HCT116 (cell line): ENCODE measurements around the gene SBK2. TPM values are rescaled to one million over a fixed set of nuclear protein-coding genes. Genes with fewer than 3 reads are reported as not detected.

Experiments used
- ATAC-seq: fragments of 200-7000 bp; cut with Tn5 transposase; 2 replicates; pipeline ENCODE4 v1.9.1; 2020; ENCODE audit warnings: mild to moderate bottlenecking, moderate library complexity
- BruUV-seq: library from RNA; stranded (reverse); fragments of 400-500 nt; replicated peaks from 2 replicates; lab custom pipeline; 2021; lab: Mats Ljungman, UMichigan
- CTCF ChIA-PET: fragments of 300-600 bp; sonication (Branson Sonifier 250); formaldehyde crosslinking; loops from one replicate; lab custom pipeline; 2021; ENCODE audit warnings: antibody characterized with exemption; lab: Charles Lee
- POLR2A ChIA-PET: fragments of 300-600, 350-600 bp; sonication (Branson Sonifier 250); formaldehyde crosslinking; loops from one replicate; lab custom pipeline; 2021; ENCODE audit warnings: antibody characterized with exemption; lab: Charles Lee
- RAD21 ChIA-PET, 2 experiments: fragments of 300-600 bp; sonication (Branson Sonifier 250); formaldehyde crosslinking; loops; one replicate each; lab custom pipeline; 2023; ENCODE audit warnings: low total read pairs in 2 of 2; ENCODE audit not compliant: uncharacterized antibody in 2 of 2, unreplicated experiment in 2 of 2, low non-redundant PET in 1 of 2; lab: Charles Lee
- DNase-seq: peaks from one replicate; pipeline ENCODE4 v3.0.0-alpha.2; 2010; ENCODE audit warnings: low read depth, low spot score
- H2AFZ ChIP-seq: fragments of 200-600 bp; shearing (Covaris generic), sonication (generic); 2 replicates; pipeline ENCODE4 v1.6.1; 2017; ENCODE audit warnings: low read depth, mixed run types, mixed read lengths, antibody characterized with exemption, low read length; ENCODE audit not compliant: poor library complexity, severe bottlenecking
- H3K27ac ChIP-seq: 2 replicates; pipeline ENCODE4 v1.5.1; 2012; ENCODE audit warnings: low read depth, low read length
- H3K27me3 ChIP-seq: fragments of 200-600 bp; sonication (generic); 2 replicates; pipeline ENCODE4 v1.6.1; 2016; ENCODE audit warnings: mixed run types, low read length, mixed read lengths; ENCODE audit not compliant: insufficient read depth
- H3K36me3 ChIP-seq, 2 experiments: fragments of 200-500 bp in 1 of 2; fragments of 200-600 bp in 1 of 2; sonication (Bioruptor generic) in 1 of 2; sonication (generic) in 1 of 2; 2 replicates each; pipeline versions ENCODE4 v1.5.1 to v1.6.1; 2014 to 2016; ENCODE audit warnings: low read length in 2 of 2, inconsistent platforms in 1 of 2, mixed read lengths in 1 of 2, mixed run types in 1 of 2; ENCODE audit not compliant: insufficient read depth in 2 of 2, control insufficient read depth in 1 of 2
- H3K4me1 ChIP-seq, 2 experiments: fragments of 200-600 bp in 1 of 2; sonication (generic) in 1 of 2; 2 replicates each; pipeline versions ENCODE4 v1.5.1 to v1.6.1; 2012 to 2017; ENCODE audit warnings: low read length in 2 of 2, inconsistent platforms in 1 of 2, mild to moderate bottlenecking in 1 of 2, mixed read lengths in 1 of 2, mixed run types in 1 of 2, moderate library complexity in 1 of 2; ENCODE audit not compliant: insufficient read depth in 2 of 2, control insufficient read depth in 1 of 2
- H3K4me2 ChIP-seq: fragments of 200-600 bp; sonication (generic); 2 replicates; pipeline ENCODE4 v1.6.1; 2017; ENCODE audit warnings: mixed run types, low read length, mixed read lengths
- H3K4me3 ChIP-seq, 2 experiments: fragments of 200-600 bp in 1 of 2; sonication (generic) in 1 of 2; replicated peaks in 1 of 2; 2 replicates each; pipeline ENCODE4 v1.5.1; 2011 to 2016; ENCODE audit warnings: low read length in 2 of 2, control low read depth in 1 of 2, low read depth in 1 of 2, mild to moderate bottlenecking in 1 of 2, mixed read lengths in 1 of 2, mixed run types in 1 of 2
- H3K79me2 ChIP-seq: fragments of 200-600 bp; sonication (generic); 2 replicates; pipeline ENCODE4 v1.6.1; 2017; ENCODE audit warnings: mild to moderate bottlenecking, mixed run types, low read length, moderate library complexity, mixed read lengths; ENCODE audit not compliant: insufficient read depth
- H3K9ac ChIP-seq: fragments of 200-600 bp; sonication (generic); 2 replicates; pipeline ENCODE4 v1.6.1; 2016; ENCODE audit warnings: low read length, mixed read lengths
- H3K9me2 ChIP-seq: fragments of 200-600 bp; sonication (generic), shearing (Covaris generic); 2 replicates; pipeline ENCODE4 v1.6.1; 2017; ENCODE audit warnings: mixed run types, mild to moderate bottlenecking, moderate library complexity; ENCODE audit not compliant: insufficient read depth
- H3K9me3 ChIP-seq, 2 experiments: fragments of 200-500 bp in 1 of 2; fragments of 200-600 bp in 1 of 2; sonication (Bioruptor generic) in 1 of 2; sonication (generic) in 1 of 2; 2 replicates each; pipeline ENCODE4 v1.6.1; 2014 to 2017; ENCODE audit warnings: low read length in 2 of 2, mixed read lengths in 2 of 2, inconsistent platforms in 1 of 2, low read depth in 1 of 2, mild to moderate bottlenecking in 1 of 2, mixed run types in 1 of 2, moderate library complexity in 1 of 2; ENCODE audit not compliant: control insufficient read depth in 1 of 2, insufficient read depth in 1 of 2
- H4K20me1 ChIP-seq: fragments of 200-600 bp; sonication (generic), shearing (Covaris generic); 2 replicates; pipeline ENCODE4 v1.6.1; 2017; ENCODE audit warnings: mixed run types, mild to moderate bottlenecking, moderate library complexity; ENCODE audit not compliant: insufficient read depth
- ATF3 ChIP-seq: IDR thresholded peaks from 2 replicates; pipeline ENCODE4 v1.6.1; 2012
- CEBPB ChIP-seq: IDR thresholded peaks from 2 replicates; pipeline ENCODE4 v1.6.1; 2012; ENCODE audit warnings: low read depth
- CTCF ChIP-seq, 3 experiments: fragments of 200-600 bp in 1 of 3; sonication (generic) in 1 of 3; IDR thresholded peaks in 2 of 3; conservative IDR thresholded peaks in 1 of 3; 2 replicates each; pipeline ENCODE4 v1.5.1; 2012 to 2017; ENCODE audit warnings: low read depth in 2 of 3, low read length in 2 of 3, antibody characterized with exemption in 1 of 3, borderline replicate concordance in 1 of 3, control low read depth in 1 of 3, mild to moderate bottlenecking in 1 of 3, mixed read lengths in 1 of 3, mixed run types in 1 of 3, moderate library complexity in 1 of 3; ENCODE audit not compliant: insufficient read depth in 1 of 3
- EGR1 ChIP-seq: IDR thresholded peaks from 2 replicates; pipeline ENCODE4 v1.6.1; 2012; ENCODE audit warnings: low read depth
- JUND ChIP-seq: IDR thresholded peaks from 2 replicates; pipeline ENCODE4 v1.6.1; 2012
- MAX ChIP-seq: IDR thresholded peaks from 2 replicates; pipeline ENCODE4 v1.6.1; 2012
- POLR2AphosphoS5 ChIP-seq: IDR thresholded peaks from 2 replicates; pipeline ENCODE4 v1.6.1; 2011; ENCODE audit warnings: mild to moderate bottlenecking, low read depth, low read length, moderate library complexity
- RAD21 ChIP-seq: IDR thresholded peaks from 2 replicates; pipeline ENCODE4 v1.6.1; 2012; ENCODE audit warnings: low read depth, mild to moderate bottlenecking
- SIN3A ChIP-seq: IDR thresholded peaks from 2 replicates; pipeline ENCODE4 v1.6.1; 2012; ENCODE audit warnings: low read depth
- SP1 ChIP-seq: IDR thresholded peaks from 2 replicates; pipeline ENCODE4 v1.6.1; 2012; ENCODE audit warnings: low read depth
- TCF7L2 ChIP-seq: IDR thresholded peaks from 2 replicates; pipeline ENCODE4 v1.7.0; 2011; ENCODE audit warnings: borderline replicate concordance, inconsistent platforms; ENCODE audit not compliant: insufficient read depth, insufficient read length; ENCODE audit errors: extremely low read depth
- ZBTB33 ChIP-seq: IDR thresholded peaks from 2 replicates; pipeline ENCODE4 v1.6.1; 2011; ENCODE audit warnings: mild to moderate bottlenecking, low read length, moderate library complexity; ENCODE audit not compliant: insufficient replicate concordance; ENCODE audit errors: extremely low read depth
- ZFX ChIP-seq: fragments of 450-650 bp; IDR thresholded peaks from 2 replicates; pipeline ENCODE4 v1.6.1; 2017
- intact Hi-C: fragments of 100-400 bp; cut with micrococcal nuclease; formaldehyde crosslinking; loops from 2 replicates; pipeline ENCODE4 v1.10.0; 2022
- total RNA-seq: library from RNA; stranded (reverse); gene quantifications from one replicate; pipeline ENCODE4 v1.2.1, GENCODE V29; 2021; ENCODE audit not compliant: unreplicated experiment

SBK2 gene
- total RNA-seq, 1 experiment from 2014 or later, result 0.30 TPM

GRCh38 chr19:55482156-55482961, 54.6 kb downstream of the SBK2 start:
- peaks cover 26% of the 10 kb centered on the region for H3K79me2 ChIP-seq
- ATAC-seq (no peak), DNase-seq (no peak)
- POLR2A ChIA-PET, result no interaction called here
- CTCF ChIA-PET, result no interaction called here
- intact Hi-C loops, result no loop called here
- no TSS peak for BruUV-seq
- TF ChIP-seq EGR1 (no peak), ZBTB33 (no peak)
- H3K27ac ChIP-seq, result no peak overlapping the region
- H3K27me3 ChIP-seq, result no peaks in the 10 kb centered on the region
- H3K36me3 ChIP-seq, result no peaks in the 10 kb centered on the region
- no peaks in the 10 kb centered on the region for H4K20me1 ChIP-seq
- no peaks in the 10 kb centered on the region for H3K9me2 ChIP-seq
- RAD21 ChIA-PET, result no interaction called here
- H3K9ac ChIP-seq, result no peak overlapping the region
- H3K4me3 ChIP-seq, result no peak overlapping the region
- H2AFZ ChIP-seq, result no peak overlapping the region
- H3K9me3 ChIP-seq, result no peaks in the 10 kb centered on the region
- peaks cover 19 to 37% of the 10 kb centered on the region in 2 experiments for H3K4me1 ChIP-seq
- no peak overlapping the region for H3K4me2 ChIP-seq

GRCh38 chr19:55481794-55482155, 55.2 kb downstream of the SBK2 start:
- POLR2A ChIA-PET, result no interaction called here
- peaks cover 26% of the 10 kb centered on the region for H3K79me2 ChIP-seq
- BruUV-seq, result no TSS peak
- no peak for TF ChIP-seq ZFX
- TF ChIP-seq SP1, result no peak
- no peak for TF ChIP-seq RAD21
- no peak for TF ChIP-seq ZBTB33
- TF ChIP-seq SIN3A, result no peak
- no peak for TF ChIP-seq POLR2AphosphoS5
- TF ChIP-seq ATF3, result no peak
- TF ChIP-seq CEBPB, result no peak
- no peak for TF ChIP-seq JUND
- no peak for TF ChIP-seq CTCF (IDR thresholded peaks at IDR 0.05 in 2 of 3, conservative IDR thresholded peaks at IDR 0.05 in 1 of 3; ENCODE audit: borderline replicate concordance in 1 of 3, insufficient read depth in 1 of 3, low read depth in 2 of 3, low read length in 2 of 3)
- TF ChIP-seq TCF7L2, result no peak
- no peak for TF ChIP-seq MAX

More at GRCh38 chr19:55481794-55482155, 55.2 kb downstream of the SBK2 start:
- H3K4me1 ChIP-seq, result peaks cover 19 to 31% of the 10 kb centered on the region in 2 experiments
- H3K36me3 ChIP-seq, result no peaks in the 10 kb centered on the region
- no peak overlapping the region for H3K4me3 ChIP-seq
- H4K20me1 ChIP-seq, result no peaks in the 10 kb centered on the region
- ATAC-seq (no peak), DNase-seq (no peak)
- intact Hi-C loops, result no loop called here
- RAD21 ChIA-PET, result no interaction called here
- H3K9me3 ChIP-seq, result no peaks in the 10 kb centered on the region
- H3K27ac ChIP-seq, result no peak overlapping the region
- CTCF ChIA-PET, result no interaction called here
- no peaks in the 10 kb centered on the region for H3K9me2 ChIP-seq
- H3K4me2 ChIP-seq, result no peak overlapping the region
- no peak overlapping the region for H3K9ac ChIP-seq
- no peaks in the 10 kb centered on the region for H3K27me3 ChIP-seq
- no peak overlapping the region for H2AFZ ChIP-seq
